Measurements from ENCODE around the gene TRIOBP. TPM values are rescaled to one million over a fixed set of nuclear protein-coding genes. Genes with fewer than 3 reads are reported as not detected.

The TRIOBP gene
- total and polyA plus RNA-seq, 2 of the 13 experiments (the other 11 are each of a cell fraction or from before 2014, with no cell fraction given), result 6.1 to 15.4 TPM

DNA sequence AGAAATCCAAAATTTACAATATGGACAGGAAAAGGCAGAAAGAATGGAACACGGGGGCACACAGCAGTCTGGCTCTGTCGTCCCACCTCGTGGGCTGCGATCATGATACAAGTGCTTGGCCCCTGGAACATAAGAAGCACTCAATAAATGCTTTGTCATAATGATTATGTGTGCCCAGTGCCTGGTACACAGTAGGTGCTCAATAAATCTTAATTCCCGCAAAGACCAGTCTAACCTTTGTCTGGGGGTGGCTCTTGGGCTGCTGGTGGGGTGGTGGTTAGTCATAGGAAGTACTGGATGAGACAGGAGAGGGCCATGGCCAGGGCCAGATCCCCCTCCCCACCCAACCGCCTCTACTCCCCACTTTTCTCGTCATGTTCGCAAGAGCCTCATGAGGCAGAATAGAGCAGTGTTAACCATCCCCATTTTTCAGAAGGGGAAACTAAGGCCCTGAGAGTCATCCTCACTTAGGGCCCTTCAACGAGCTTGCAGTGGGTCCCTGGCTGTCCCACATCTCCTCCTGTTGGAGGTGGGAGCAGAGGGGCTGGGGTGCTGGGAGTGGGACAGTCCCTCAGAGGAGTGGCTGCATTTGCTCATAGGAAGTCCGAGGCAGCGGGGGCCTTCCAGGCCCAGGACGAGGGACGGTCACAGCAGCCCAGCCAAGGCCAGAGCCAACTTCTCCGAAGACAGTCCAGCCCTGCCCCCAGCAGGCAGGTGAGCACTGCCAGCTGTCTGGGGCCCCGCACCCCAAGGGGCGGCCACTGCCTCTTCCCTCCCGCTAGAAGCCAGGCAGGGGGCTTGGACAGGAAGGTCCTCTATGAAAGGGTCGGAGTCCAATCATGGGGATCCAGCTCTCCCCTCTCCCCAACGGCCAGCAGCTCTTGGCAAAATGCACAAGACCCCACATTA is 36.1 kb downstream of the TRIOBP start (continued):
- TF ChIP-seq, protein P1, sequence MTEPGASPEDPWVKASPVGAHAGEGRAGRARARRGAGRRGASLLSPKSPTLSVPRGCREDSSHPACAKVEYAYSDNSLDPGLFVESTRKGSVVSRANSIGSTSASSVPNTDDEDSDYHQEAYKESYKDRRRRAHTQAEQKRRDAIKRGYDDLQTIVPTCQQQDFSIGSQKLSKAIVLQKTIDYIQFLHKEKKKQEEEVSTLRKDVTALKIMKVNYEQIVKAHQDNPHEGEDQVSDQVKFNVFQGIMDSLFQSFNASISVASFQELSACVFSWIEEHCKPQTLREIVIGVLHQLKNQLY (CRISPR knock-in tag; IDR thresholded peaks at IDR 0.05), result no peak
- TF ChIP-seq ISL2 (CRISPR knock-in tag; IDR thresholded peaks at IDR 0.05) (no peak), ZNF451 (CRISPR knock-in tag; IDR thresholded peaks at IDR 0.05) (no peak), PAF1 (CRISPR knock-in tag; IDR thresholded peaks at IDR 0.05) (0 out of 2 replicates have a peak, but pooled peaks have one; percentile 33), MED8 (CRISPR knock-in tag; IDR thresholded peaks at IDR 0.05; ENCODE audit: insufficient replicate concordance) (no peak), ZSCAN25 (CRISPR knock-in tag; IDR thresholded peaks at IDR 0.05) (no peak), KLF16 (CRISPR knock-in tag; IDR thresholded peaks at IDR 0.05) (no peak), POLR2AphosphoS5 (IDR thresholded peaks at IDR 0.05; ENCODE audit: low read depth, low read length) (no peak), ZFP36L2 (CRISPR knock-in tag; IDR thresholded peaks at IDR 0.05) (no peak), MAFG (CRISPR knock-in tag; IDR thresholded peaks at IDR 0.05) (no peak), NR1H2 (CRISPR knock-in tag; IDR thresholded peaks at IDR 0.05; ENCODE audit: borderline replicate concordance, low read depth) (no peak), RARA (CRISPR knock-in tag; IDR thresholded peaks at IDR 0.05) (no peak), AHR (CRISPR knock-in tag; IDR thresholded peaks at IDR 0.05) (no peak), ZNF598 (CRISPR knock-in tag; IDR thresholded peaks at IDR 0.05; ENCODE audit: borderline replicate concordance) (no peak), NCOA1 (CRISPR knock-in tag; IDR thresholded peaks at IDR 0.05) (no peak), PCBP2 (optimal IDR thresholded peaks at IDR 0.05; ENCODE audit: low read depth, low read length, poor library complexity, severe bottlenecking) (no peak), ZNF207 (IDR thresholded peaks at IDR 0.05; ENCODE audit: borderline replicate concordance) (no peak), ZNF274 (CRISPR knock-in tag; IDR thresholded peaks at IDR 0.05) (no peak), SATB2 (CRISPR knock-in tag; IDR thresholded peaks at IDR 0.05) (no peak), CREM (IDR thresholded peaks at IDR 0.05) (no peak), CREM (CRISPR knock-in tag; IDR thresholded peaks at IDR 0.05) (no peak), KLF13 (CRISPR knock-in tag; IDR thresholded peaks at IDR 0.05) (no peak), POLR2G (IDR thresholded peaks at IDR 0.05; ENCODE audit: low read depth, low read length) (no peak; the same call in 1 of the 2 replicates), ZNF724P (CRISPR knock-in tag; IDR thresholded peaks at IDR 0.05; ENCODE audit: borderline replicate concordance) (no peak), GFI1 (CRISPR knock-in tag; IDR thresholded peaks at IDR 0.05; ENCODE audit: borderline replicate concordance) (no peak), ZNF670 (CRISPR knock-in tag; IDR thresholded peaks at IDR 0.05; ENCODE audit: borderline replicate concordance) (0 out of 2 replicates have a peak, but pooled peaks have one; percentile 30), CENPX (CRISPR knock-in tag; IDR thresholded peaks at IDR 0.05) (no peak), TOE1 (CRISPR knock-in tag; IDR thresholded peaks at IDR 0.05) (no peak), SYNCRIP (IDR thresholded peaks at IDR 0.05; ENCODE audit: insufficient read depth, low read depth, low read length) (no peak)
- TF ChIP-seq, protein P2, sequence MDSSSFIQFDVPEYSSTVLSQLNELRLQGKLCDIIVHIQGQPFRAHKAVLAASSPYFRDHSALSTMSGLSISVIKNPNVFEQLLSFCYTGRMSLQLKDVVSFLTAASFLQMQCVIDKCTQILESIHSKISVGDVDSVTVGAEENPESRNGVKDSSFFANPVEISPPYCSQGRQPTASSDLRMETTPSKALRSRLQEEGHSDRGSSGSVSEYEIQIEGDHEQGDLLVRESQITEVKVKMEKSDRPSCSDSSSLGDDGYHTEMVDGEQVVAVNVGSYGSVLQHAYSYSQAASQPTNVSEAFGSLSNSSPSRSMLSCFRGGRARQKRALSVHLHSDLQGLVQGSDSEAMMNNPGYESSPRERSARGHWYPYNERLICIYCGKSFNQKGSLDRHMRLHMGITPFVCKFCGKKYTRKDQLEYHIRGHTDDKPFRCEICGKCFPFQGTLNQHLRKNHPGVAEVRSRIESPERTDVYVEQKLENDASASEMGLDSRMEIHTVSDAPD (CRISPR knock-in tag; IDR thresholded peaks at IDR 0.05), result no peak
- TF ChIP-seq, protein P3, sequence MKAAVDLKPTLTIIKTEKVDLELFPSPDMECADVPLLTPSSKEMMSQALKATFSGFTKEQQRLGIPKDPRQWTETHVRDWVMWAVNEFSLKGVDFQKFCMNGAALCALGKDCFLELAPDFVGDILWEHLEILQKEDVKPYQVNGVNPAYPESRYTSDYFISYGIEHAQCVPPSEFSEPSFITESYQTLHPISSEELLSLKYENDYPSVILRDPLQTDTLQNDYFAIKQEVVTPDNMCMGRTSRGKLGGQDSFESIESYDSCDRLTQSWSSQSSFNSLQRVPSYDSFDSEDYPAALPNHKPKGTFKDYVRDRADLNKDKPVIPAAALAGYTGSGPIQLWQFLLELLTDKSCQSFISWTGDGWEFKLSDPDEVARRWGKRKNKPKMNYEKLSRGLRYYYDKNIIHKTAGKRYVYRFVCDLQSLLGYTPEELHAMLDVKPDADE (CRISPR knock-in tag; IDR thresholded peaks at IDR 0.05), result no peak
